ENCODE results near the gene MICU2. TPM values are rescaled to one million over a fixed set of nuclear protein-coding genes. Genes with fewer than 3 reads are reported as not detected.

The MICU2 gene
- total and polyA plus RNA-seq, 2 donors (not counting 1 experiment from before 2014, with no cell fraction given): 43.3 to 43.9 TPM

GRCh38 chr13:21632196-21632595, 28.2 kb upstream of the MICU2 start:
- no peaks in the 10 kb centered on the region for H3K4me1 ChIP-seq (ENCODE audit: control insufficient read depth, extremely low read depth, insufficient read depth, low read length)
- no peaks in the 10 kb centered on the region for H3K79me2 ChIP-seq (ENCODE audit: control insufficient read depth, insufficient read depth, low read length)
- no peaks in the 10 kb centered on the region for H3K9me3 ChIP-seq (ENCODE audit: control insufficient read depth, insufficient read depth, low read depth, low read length)
- no peak for DNase-seq (ENCODE audit: low read depth in 2 of 2)
- TF ChIP-seq CTCF (conservative IDR thresholded peaks at IDR 0.05 in 1 of 2, IDR thresholded peaks at IDR 0.05 in 1 of 2; ENCODE audit: low read depth in 1 of 2, low read length in 2 of 2) (no peak), EZH2 (IDR thresholded peaks at IDR 0.05; ENCODE audit: low read length, missing control alignments) (no peak)
- no peak overlapping the region for H3K4me2 ChIP-seq (ENCODE audit: extremely low read depth, insufficient read depth, low read length)
- no peaks in the 10 kb centered on the region for H3K27me3 ChIP-seq (ENCODE audit: control insufficient read depth, insufficient read depth, low read length)
- H3K9ac ChIP-seq (ENCODE audit: insufficient read depth, low read length): no peak overlapping the region
- H3K27ac ChIP-seq (ENCODE audit: insufficient read depth, low read length): no peak overlapping the region
- H3K4me3 ChIP-seq (replicated peaks in 1 of 4; ENCODE audit: control extremely low read depth in 1 of 4, insufficient read depth in 1 of 4, low read depth in 3 of 4, low read length in 4 of 4): no peak overlapping the region
- no peaks in the 10 kb centered on the region for H4K20me1 ChIP-seq (ENCODE audit: control insufficient read depth, extremely low read depth, insufficient read depth, low read length)
- no peaks in the 10 kb centered on the region for H3K36me3 ChIP-seq (ENCODE audit: control insufficient read depth, insufficient read depth, low read length)
- H2AFZ ChIP-seq (ENCODE audit: low read length): no peak overlapping the region

- Histone ChIP-seq H3K9me3 (ENCODE audit: control insufficient read depth, insufficient read depth, low read depth, low read length) (no peaks in the 10 kb centered on the region), H3K4me2 (ENCODE audit: extremely low read depth, insufficient read depth, low read length) (no peak overlapping the region), H4K20me1 (ENCODE audit: control insufficient read depth, extremely low read depth, insufficient read depth, low read length) (no peaks in the 10 kb centered on the region), H3K36me3 (ENCODE audit: control insufficient read depth, insufficient read depth, low read length) (no peaks in the 10 kb centered on the region), H3K79me2 (ENCODE audit: control insufficient read depth, insufficient read depth, low read length) (no peaks in the 10 kb centered on the region), H3K4me1 (ENCODE audit: control insufficient read depth, extremely low read depth, insufficient read depth, low read length) (no peaks in the 10 kb centered on the region), H3K9ac (ENCODE audit: insufficient read depth, low read length) (no peak overlapping the region), H3K27me3 (ENCODE audit: control insufficient read depth, insufficient read depth, low read length) (peaks cover 5% of the 10 kb centered on the region), H2AFZ (ENCODE audit: low read length) (no peak overlapping the region), H3K27ac (ENCODE audit: insufficient read depth, low read length) (no peak overlapping the region), H3K4me3 (replicated peaks in 1 of 4; ENCODE audit: control extremely low read depth in 1 of 4, insufficient read depth in 1 of 4, low read depth in 3 of 4, low read length in 4 of 4) (no peak overlapping the region)
- peak; percentile 26 to 51 for DNase-seq (ENCODE audit: low read depth in 2 of 2)
- TF ChIP-seq CTCF (conservative IDR thresholded peaks at IDR 0.05 in 1 of 2, IDR thresholded peaks at IDR 0.05 in 1 of 2; ENCODE audit: low read depth in 1 of 2, low read length in 2 of 2) (peak; percentile 49 to 52), EZH2 (IDR thresholded peaks at IDR 0.05; ENCODE audit: low read length, missing control alignments) (no peak)
These were observed 21.4 kb upstream of the MICU2 start for GRCh38 chr13:21625366-21625765.

- Histone ChIP-seq H4K20me1 (ENCODE audit: control insufficient read depth, extremely low read depth, insufficient read depth, low read length) (no peaks in the 10 kb centered on the region), H3K9me3 (ENCODE audit: control insufficient read depth, insufficient read depth, low read depth, low read length) (no peaks in the 10 kb centered on the region), H3K4me2 (ENCODE audit: extremely low read depth, insufficient read depth, low read length) (no peak overlapping the region), H3K27ac (ENCODE audit: insufficient read depth, low read length) (no peak overlapping the region), H3K36me3 (ENCODE audit: control insufficient read depth, insufficient read depth, low read length) (no peaks in the 10 kb centered on the region), H3K79me2 (ENCODE audit: control insufficient read depth, insufficient read depth, low read length) (no peaks in the 10 kb centered on the region), H3K4me3 (replicated peaks in 1 of 4; ENCODE audit: control extremely low read depth in 1 of 4, insufficient read depth in 1 of 4, low read depth in 3 of 4, low read length in 4 of 4) (no peak overlapping the region), H3K27me3 (ENCODE audit: control insufficient read depth, insufficient read depth, low read length) (peaks cover 5% of the 10 kb centered on the region), H3K9ac (ENCODE audit: insufficient read depth, low read length) (no peak overlapping the region), H2AFZ (ENCODE audit: low read length) (no peak overlapping the region), H3K4me1 (ENCODE audit: control insufficient read depth, extremely low read depth, insufficient read depth, low read length) (no peaks in the 10 kb centered on the region)
- no peak for TF ChIP-seq CTCF (conservative IDR thresholded peaks at IDR 0.05 in 1 of 2, IDR thresholded peaks at IDR 0.05 in 1 of 2; ENCODE audit: low read depth in 1 of 2, low read length in 2 of 2)
- TF ChIP-seq EZH2 (IDR thresholded peaks at IDR 0.05; ENCODE audit: low read length, missing control alignments): no peak
- no peak for DNase-seq (ENCODE audit: low read depth in 2 of 2)
These were observed 16.9 kb upstream of the MICU2 start for GRCh38 chr13:21620861-21621260.

All from fibroblast of lung (primary cell).